HG03558 (cell line): ENCODE results near the gene KMT5C.
"Not testable (repeated sequence)": the region's sequence is repeated elsewhere in the genome, so short reads cannot be mapped to it uniquely, and the experiment has no call there.

ENCODE experiments used
- ATAC-seq: cut with Tn5 transposase; IDR thresholded peaks from one replicate; pipeline ENCODE4 v1.9.1; 2021; ENCODE audit warnings: moderate number of reproducible peaks; ENCODE audit not compliant: unreplicated experiment; ENCODE audit errors: extremely low read depth

Gene KMT5C

GRCh38 chr19:55315956-55316525 lies 23.6 kb upstream of the KMT5C start:
- ATAC-seq = no peak

GRCh38 chr19:55316646-55317045 lies 23.0 kb upstream of the KMT5C start:
- no peak for ATAC-seq

GRCh38 chr19:55319785-55320184 lies 19.9 kb upstream of the KMT5C start:
- no peak for ATAC-seq

DNA sequence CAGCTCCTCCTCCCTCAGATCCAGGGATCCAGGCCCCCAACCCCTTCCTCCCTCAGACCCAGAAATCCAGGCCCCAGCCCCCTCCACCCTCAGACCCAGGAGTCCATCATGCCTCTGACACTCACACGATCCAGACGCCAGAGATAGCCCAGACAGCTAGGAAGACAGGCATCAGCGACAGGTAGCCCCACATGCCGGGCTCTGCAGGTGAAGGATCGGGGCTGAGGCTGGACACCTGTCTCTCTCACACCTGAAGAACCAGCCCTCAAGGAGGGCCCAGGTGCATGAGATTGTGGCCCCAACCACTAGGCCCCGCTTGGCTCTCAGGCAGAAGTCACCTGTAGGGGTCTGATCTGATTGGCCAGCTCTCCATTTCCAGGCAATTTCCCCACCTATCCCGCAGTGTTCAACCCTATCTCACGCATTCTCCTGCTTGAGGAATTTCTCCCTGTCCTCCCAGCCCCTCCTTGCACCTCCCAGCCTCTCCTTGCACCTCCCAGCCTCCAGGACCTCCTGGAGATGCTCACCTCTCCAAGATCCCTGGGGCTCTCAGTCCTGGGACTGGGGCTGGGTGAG lies 18.7 kb upstream of the KMT5C start:
- no peak for ATAC-seq

DNA sequence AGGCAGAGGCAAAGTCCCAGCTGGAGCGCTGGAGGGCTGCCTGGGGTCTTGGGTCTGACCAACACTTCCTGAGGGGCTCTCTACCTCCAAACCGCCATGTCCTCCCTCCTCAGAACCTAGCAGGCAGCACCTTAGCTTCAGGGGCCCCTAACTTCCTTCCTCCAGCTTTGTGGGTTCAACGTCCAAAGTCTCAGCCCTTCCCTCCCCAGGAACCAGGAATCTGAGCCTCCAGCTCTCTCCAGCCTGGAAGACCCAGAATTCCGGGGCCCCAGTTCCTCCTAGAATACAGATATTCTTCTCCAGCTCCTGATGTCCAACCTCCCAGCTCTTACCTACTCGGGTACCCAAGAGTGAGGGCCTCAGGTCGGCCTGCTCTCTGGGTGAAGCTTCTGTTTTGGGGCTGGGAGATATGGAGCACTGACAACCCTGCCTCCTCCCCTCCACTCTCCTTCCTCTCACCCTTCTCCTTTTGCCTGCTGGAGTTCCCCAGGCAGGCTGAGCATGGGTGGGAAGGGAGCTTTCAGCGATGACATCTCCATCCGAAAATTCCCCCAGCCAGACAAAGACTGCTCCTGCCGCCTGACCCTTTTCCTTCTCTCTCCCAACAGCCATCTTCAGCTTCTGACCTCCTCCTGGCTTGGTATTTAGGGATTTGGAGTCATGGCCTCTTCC lies 18.1 kb upstream of the KMT5C start:
- ATAC-seq = no peak

DNA sequence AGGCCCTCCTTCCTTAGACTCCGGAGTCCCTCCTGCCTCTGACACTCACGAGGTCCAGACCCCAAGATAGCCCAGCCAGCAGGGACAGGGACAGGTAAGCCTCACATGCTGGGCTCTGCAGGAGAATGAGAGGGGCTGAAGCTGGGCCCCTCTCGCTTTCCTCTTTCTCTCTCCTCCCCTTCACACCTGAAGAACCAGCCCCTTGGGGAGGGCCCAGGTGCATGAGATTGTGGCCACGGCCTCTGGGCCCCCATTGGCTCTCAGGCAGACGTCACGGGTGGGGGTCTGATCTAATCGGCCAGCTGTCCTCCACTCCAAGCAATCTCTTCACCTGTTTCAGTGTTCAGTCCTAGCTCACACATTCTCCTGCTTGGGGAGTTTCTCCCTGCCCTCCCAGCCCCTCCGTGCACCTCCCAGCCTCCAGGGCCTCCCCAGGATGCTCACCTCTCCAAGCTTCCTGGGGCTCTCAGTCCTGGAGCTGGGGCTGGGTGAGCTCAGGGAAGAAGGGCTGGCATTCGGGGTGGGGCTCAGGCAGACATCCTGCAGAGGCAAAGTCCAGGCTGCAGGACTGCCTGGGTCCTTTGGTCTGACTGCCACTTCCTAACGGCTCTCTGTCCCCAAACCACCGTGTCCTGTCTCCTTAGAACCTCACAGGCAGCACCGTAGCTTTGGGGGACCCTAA lies 17.3 kb upstream of the KMT5C start:
- ATAC-seq = no peak

DNA sequence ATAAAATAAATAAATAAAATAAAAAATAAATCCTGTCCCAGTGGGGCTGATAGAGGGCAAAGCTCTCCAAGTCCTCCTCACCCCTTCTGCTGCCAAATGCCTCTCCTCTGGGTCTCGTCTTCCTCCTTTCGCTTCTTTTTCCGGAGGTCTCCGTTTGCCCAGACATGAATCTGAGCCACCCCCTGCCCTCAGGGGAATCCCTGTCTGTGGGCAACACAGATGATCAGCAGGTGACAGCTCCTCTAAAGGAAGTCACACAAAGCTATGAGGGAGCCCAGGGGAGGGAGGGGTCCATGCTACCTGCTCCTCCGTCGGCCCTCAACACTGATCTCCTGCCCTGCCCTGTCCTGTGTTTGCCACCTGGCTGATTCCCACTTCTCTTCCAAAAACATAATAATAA lies 15.0 kb upstream of the KMT5C start:
- ATAC-seq = no peak

- ATAC-seq = no peak
Measured at GRCh38 chr19:55325172-55325571, 14.5 kb upstream of the KMT5C start, which contains the start of gene TMEM150B. Gene TMEM150B, minus strand, starts transcription at chr19:55325341. Its CDS starts 4,305 bp downstream, at chr19:55321036.

DNA sequence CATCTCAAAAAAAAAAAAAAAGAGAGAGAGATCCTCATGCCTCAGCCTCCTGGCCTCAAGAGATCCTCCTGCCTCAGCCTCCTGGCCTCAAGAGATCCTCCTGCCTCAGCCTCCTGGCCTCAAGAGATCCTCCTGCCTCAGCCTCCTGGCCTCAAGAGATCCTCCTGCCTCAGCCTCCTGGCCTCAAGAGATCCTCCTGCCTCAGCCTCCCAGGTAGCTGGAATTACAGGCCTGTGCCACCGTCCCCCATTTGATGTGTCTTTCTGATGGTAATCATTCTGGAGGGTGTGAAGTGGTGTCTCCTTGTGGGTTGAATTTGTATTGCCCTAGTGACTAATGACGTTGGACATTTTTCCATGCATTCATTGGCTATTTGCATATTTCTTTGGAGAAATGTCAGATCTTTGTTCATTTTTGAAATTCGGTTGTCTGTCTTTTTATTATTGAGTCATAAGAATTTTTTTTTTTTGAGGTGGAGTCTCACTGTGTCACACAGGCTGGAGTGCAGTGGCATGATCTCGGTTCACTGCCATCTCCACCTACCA lies 10.8 kb upstream of the KMT5C start:
- not testable (repeated sequence) for ATAC-seq

GRCh38 chr19:55329791-55330190 lies 9.9 kb upstream of the KMT5C start:
- ATAC-seq = not testable (repeated sequence)

- no peak for ATAC-seq
Measured at GRCh38 chr19:55333870-55334269, 5.8 kb upstream of the KMT5C start.

DNA sequence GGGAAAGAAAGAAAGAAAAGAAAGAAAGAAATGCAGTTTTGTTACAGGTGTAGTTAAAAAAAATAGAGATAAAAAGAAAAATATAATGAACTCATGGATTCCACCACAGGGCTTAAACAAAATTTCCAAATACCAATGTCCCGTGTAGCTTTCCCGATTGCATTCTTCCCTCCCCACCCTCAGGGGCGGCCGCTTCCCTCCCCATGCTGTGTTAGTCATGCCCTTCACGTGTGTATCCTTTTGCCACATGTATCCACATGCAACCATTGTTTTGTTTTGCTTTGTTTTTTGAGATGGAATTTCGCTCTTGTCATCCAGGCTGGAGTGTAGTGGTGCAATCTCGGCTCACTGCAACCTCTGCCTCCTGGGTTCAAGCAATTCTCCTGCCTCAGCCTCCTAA lies 3.6 kb upstream of the KMT5C start:
- no peak for ATAC-seq

- no peak for ATAC-seq
Measured at GRCh38 chr19:55339889-55340783, 460 bp downstream of the KMT5C start.

DNA sequence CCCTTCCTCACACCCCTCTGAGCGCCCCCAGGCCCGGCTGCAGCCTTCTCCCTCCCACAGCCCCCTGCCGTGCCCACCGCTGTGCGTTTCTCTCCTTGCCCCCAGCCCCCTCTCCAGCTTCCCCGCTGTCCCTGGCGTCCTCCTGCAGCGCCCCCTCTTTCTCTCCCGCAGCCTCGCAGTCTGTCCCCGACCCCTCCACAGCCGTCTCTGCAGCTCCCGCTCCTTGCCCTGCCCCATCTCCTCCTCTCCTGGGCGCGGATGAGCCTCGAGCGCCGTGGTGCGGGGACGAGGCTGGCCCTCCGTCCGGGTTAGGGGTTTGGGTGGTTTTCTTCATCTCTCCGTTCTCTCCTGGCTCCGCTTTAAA lies 1.1 kb downstream of the KMT5C start:
- ATAC-seq = no peak

GRCh38 chr19:55341171-55341588 lies 1.5 kb downstream of the KMT5C start:
- no peak for ATAC-seq

DNA sequence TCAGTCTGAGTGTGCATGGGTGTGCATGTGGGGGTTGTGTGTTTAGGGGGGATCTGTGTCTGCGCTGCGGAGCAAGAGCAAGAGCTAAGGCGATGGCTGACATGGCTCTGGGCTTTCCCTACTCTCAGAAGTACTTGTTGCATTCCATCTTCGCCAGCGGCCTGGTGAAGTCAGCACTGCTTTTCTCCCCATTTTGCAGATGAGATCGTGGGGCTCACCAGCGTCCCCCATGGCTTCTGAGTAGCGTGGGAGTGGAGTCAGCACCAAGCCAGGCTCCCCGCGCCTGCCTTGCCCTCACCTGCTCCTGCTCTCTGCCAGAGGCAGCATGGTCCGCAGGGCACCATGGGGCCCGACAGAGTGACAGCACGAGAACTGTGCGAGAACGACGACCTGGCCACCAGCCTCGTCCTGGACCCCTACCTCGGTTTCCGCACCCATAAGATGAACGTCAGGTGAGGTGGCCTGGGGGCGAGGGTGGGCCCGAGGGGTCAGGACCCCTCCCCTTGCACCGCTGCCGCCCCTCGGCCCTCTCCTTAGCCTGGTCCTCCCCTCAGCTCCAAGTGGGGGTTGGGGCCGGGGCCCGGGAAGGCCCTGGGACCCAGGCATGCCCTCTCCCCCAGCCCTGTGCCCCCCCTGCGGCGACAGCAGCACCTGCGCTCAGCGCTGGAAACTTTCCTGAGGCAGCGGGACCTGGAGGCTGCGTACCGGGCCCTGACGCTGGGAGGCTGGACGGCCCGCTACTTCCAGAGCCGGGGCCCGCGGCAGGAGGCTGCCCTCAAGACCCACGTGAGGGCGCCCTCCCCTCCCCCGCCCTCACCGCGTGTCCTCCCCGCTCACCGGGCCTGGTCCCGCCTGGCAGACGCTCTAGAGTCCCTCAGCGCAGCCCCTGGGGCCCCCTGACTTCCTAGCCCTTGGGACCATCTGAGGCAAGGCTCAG lies 2.2 kb downstream of the KMT5C start:
- ATAC-seq = no peak

- no peak for ATAC-seq
Measured at GRCh38 chr19:55344444-55344843, 4.8 kb downstream of the KMT5C start.

GRCh38 chr19:55345101-55345817 lies 5.6 kb downstream of the KMT5C start:
- no peak for ATAC-seq
